Astrocyte (in vitro differentiated cells and primary cell): Measurements from ENCODE around the gene TUBG1.

Experiments
- CTCF ChIP-seq: IDR thresholded peaks from 2 replicates; pipeline ENCODE4 v1.5.1; 2011; ENCODE audit warnings: low read depth, mild to moderate bottlenecking, inconsistent platforms, low read length, moderate library complexity; ENCODE audit not compliant: insufficient read depth
- EZH2 ChIP-seq: IDR thresholded peaks from 2 replicates; pipeline ENCODE4 v1.6.1; 2012; ENCODE audit warnings: mild to moderate bottlenecking, low read length, inconsistent platforms; ENCODE audit not compliant: insufficient read depth

- TF ChIP-seq CTCF (no peak), EZH2 (no peak)
Observed at GRCh38 chr17:42584880-42585279, 24.6 kb upstream of the TUBG1 start.
